ENCODE results near the gene MIOS. TPM values are rescaled to one million over a fixed set of nuclear protein-coding genes. Genes with fewer than 3 reads are reported as not detected.

MIOS gene
- total and polyA plus RNA-seq, 2 of the 8 experiments (the other 6 are each of a cell fraction or from before 2014, with no cell fraction given): 15.5 to 50.7 TPM

DNA sequence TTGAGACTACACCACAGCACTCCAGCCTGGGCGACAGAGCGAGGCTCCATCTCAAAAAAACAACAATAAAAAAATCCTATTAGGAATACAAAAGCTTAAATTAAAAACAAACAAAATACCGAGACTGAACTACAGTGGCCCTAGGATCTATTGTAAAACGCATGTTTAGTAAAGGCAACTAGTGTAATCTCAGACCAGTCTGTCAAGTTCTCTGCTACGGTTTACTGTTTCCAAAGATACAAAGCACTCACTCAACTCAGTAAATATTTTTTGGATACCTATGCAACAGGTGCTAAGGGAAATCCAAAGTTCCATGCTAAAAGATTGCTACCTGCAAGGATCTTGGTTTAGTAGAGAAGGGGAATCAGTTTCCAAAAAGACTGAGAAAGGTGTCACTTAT is 3.4 kb upstream of the MIOS start:
- no peak overlapping the region for H3K4ac ChIP-seq (replicated peaks; ENCODE audit: insufficient read length, low read depth, low read length)
- no peak overlapping the region for H3K4me2 ChIP-seq (ENCODE audit: insufficient read depth in 1 of 2, low read depth in 2 of 2, low read length in 2 of 2)
- H3K23me2 ChIP-seq (ENCODE audit: low read depth, low read length): peaks cover 2% of the 10 kb centered on the region; the same call in 1 of the 2 replicates
- H2BK12ac ChIP-seq (ENCODE audit: low read depth, low read length): no peak overlapping the region
- H3K79me2 ChIP-seq (ENCODE audit: control insufficient read depth in 1 of 2, insufficient read depth in 2 of 2, low read length in 2 of 2): peaks cover 0 to 11% of the 10 kb centered on the region in 2 experiments; a peak in 2 of 4 replicates
- H3K56ac ChIP-seq (replicated peaks; ENCODE audit: insufficient read length, low read depth, low read length): no peak overlapping the region
- no peak overlapping the region for H2BK15ac ChIP-seq (ENCODE audit: low read length)
- no peak overlapping the region for H2BK5ac ChIP-seq (ENCODE audit: low read depth, low read length)
- H3K4me1 ChIP-seq (replicated peaks in 1 of 4; ENCODE audit: control insufficient read depth in 3 of 4, insufficient read depth in 4 of 4, low read length in 3 of 4): peaks cover 2 to 8% (median 4%) of the 10 kb centered on the region in 4 experiments; a peak in 6 of 7 replicates
- H3K18ac ChIP-seq (ENCODE audit: extremely low read depth, low read length): no peak overlapping the region
- H3K27me3 ChIP-seq (replicated peaks in 1 of 4; ENCODE audit: control insufficient read depth in 3 of 4, extremely low read depth in 1 of 4, insufficient read depth in 3 of 4, low read length in 3 of 4): no peaks in the 10 kb centered on the region
- no peaks in the 10 kb centered on the region for H3K36me3 ChIP-seq (ENCODE audit: control insufficient read depth in 2 of 4, insufficient read depth in 4 of 4, low read length in 3 of 4)
- 91% methylated on average over 5 of the region's 5 CpGs; no CpG with 5 or more reads in 1 of the 2 experiments for WGBS, 2 experiments (ENCODE audit: extremely low coverage in 1 of 2, insufficient coverage in 1 of 2, insufficient read length in 1 of 2, insufficient replicate concordance in 2 of 2, low coverage in 1 of 2, low lambda C conversion rate in 2 of 2, missing lambda C conversion rate in 1 of 2)
- no peak overlapping the region for H2AK5ac ChIP-seq (ENCODE audit: low read depth, low read length)
- no peak overlapping the region for H4K5ac ChIP-seq (ENCODE audit: insufficient read length, low read depth, low read length)
- no peak overlapping the region for H3K9ac ChIP-seq (replicated peaks in 1 of 4; ENCODE audit: extremely low read depth in 1 of 4, low read depth in 3 of 4, low read length in 3 of 4)
- H3K14ac ChIP-seq (ENCODE audit: insufficient read length): no peak overlapping the region
- no peak overlapping the region for H2BK120ac ChIP-seq (replicated peaks; ENCODE audit: low read depth, low read length)
- no peaks in the 10 kb centered on the region for H3K79me1 ChIP-seq (ENCODE audit: low read depth, low read length)
- H2AFZ ChIP-seq (ENCODE audit: low read length): no peak overlapping the region
- CTCF ChIA-PET (ENCODE audit: partially characterized antibody): interaction anchor here (1.2 kb wide), 1 partner anchor 9 kb away, joined by 4 read pairs; no protein-coding TSS in a partner anchor
- H3K9me3 ChIP-seq (ENCODE audit: insufficient read depth in 2 of 2, low read depth in 1 of 2, low read length in 1 of 2): no peaks in the 10 kb centered on the region
- H3K27ac ChIP-seq (ENCODE audit: low read depth, low read length): no peak overlapping the region
- no peak overlapping the region for H3K23ac ChIP-seq (ENCODE audit: insufficient read length)
- H4K20me1 ChIP-seq (replicated peaks in 1 of 2; ENCODE audit: control insufficient read depth in 1 of 2, insufficient read depth in 2 of 2, low read length in 2 of 2): no peaks in the 10 kb centered on the region
- FAIRE-seq (no peak), DNase-seq (ENCODE audit: low read depth in 1 of 2, low spot score in 2 of 2) (no peak)
- H4K8ac ChIP-seq (ENCODE audit: extremely low read depth, insufficient read depth, low read length): no peak overlapping the region
- no peak overlapping the region for H4K91ac ChIP-seq (replicated peaks; ENCODE audit: insufficient read length, low read length)
- no peak overlapping the region for H3K4me3 ChIP-seq (ENCODE audit: extremely low read depth in 1 of 4, insufficient read depth in 2 of 4, low read depth in 3 of 4, low read length in 4 of 4)
- POLR2A ChIA-PET (ENCODE audit: partially characterized antibody): interaction anchor here (0.6 kb wide), 1 partner anchor 14 kb away, joined by 3 read pairs; no protein-coding TSS in a partner anchor
- H2BK20ac ChIP-seq (ENCODE audit: low read length): no peak overlapping the region
- no peak for TF ChIP-seq CTBP2 (IDR thresholded peaks at IDR 0.05; ENCODE audit: borderline replicate concordance, insufficient read depth, insufficient read length, low read length)

Data from H1 (cell line).